C4-2B (cell line): ENCODE measurements around the gene ESYT2.

Source experiments
- H3K27ac ChIP-seq: fragments of 450-650 bp; 2 replicates; pipeline ENCODE4 v1.5.1; 2017
- ZFX ChIP-seq: fragments of 450-650 bp; IDR thresholded peaks from 2 replicates; pipeline ENCODE4 v1.6.1; 2017
- TF ChIP-seq, protein P1 (sequence below): fragments of 450-650 bp; conservative IDR thresholded peaks from 2 replicates; pipeline ENCODE4 v1.5.1; 2017; ENCODE audit warnings: mild to moderate bottlenecking

Gene ESYT2

DNA sequence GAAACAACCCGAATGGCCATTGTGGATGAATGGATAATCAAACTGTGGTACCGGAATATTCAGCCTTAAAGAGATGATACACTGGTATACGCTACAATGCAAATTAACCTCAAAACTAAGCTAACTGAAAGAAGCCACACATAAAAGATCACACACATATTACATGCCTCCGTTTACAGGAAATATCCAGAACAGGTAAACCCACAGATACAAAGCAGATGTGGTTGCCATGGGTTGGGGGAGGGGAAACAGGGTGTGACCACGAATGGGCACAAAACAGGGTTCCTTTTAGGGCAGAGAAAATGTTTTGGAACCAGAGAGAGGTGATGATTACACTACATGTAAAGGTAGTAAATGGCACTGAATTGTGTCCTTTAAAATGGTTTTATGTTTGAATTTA, 16.6 kb downstream of the ESYT2 start:
- no peak overlapping the region for H3K27ac ChIP-seq

GRCh38 chr7:158811894-158812293, 17.4 kb downstream of the ESYT2 start:
- TF ChIP-seq, protein P1, sequence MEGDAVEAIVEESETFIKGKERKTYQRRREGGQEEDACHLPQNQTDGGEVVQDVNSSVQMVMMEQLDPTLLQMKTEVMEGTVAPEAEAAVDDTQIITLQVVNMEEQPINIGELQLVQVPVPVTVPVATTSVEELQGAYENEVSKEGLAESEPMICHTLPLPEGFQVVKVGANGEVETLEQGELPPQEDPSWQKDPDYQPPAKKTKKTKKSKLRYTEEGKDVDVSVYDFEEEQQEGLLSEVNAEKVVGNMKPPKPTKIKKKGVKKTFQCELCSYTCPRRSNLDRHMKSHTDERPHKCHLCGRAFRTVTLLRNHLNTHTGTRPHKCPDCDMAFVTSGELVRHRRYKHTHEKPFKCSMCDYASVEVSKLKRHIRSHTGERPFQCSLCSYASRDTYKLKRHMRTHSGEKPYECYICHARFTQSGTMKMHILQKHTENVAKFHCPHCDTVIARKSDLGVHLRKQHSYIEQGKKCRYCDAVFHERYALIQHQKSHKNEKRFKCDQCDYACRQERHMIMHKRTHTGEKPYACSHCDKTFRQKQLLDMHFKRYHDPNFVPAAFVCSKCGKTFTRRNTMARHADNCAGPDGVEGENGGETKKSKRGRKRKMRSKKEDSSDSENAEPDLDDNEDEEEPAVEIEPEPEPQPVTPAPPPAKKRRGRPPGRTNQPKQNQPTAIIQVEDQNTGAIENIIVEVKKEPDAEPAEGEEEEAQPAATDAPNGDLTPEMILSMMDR, result no peak
- TF ChIP-seq ZFX, result no peak
- no peak overlapping the region for H3K27ac ChIP-seq

More for the DNA sequence above, 16.6 kb downstream of the ESYT2 start:
- no peak for TF ChIP-seq ZFX
- TF ChIP-seq, protein P1, result no peak

- no peak overlapping the region for H3K27ac ChIP-seq
- TF ChIP-seq, protein P1, result no peak
- TF ChIP-seq ZFX, result no peak
Measured at GRCh38 chr7:158811461-158811860, 17.8 kb downstream of the ESYT2 start.

- TF ChIP-seq, protein P1, result no peak
- no peak for TF ChIP-seq ZFX
- H3K27ac ChIP-seq, result no peak overlapping the region
Measured at GRCh38 chr7:158810846-158811245, 18.5 kb downstream of the ESYT2 start.

GRCh38 chr7:158809596-158809995, 19.7 kb downstream of the ESYT2 start:
- no peak for TF ChIP-seq ZFX
- TF ChIP-seq, protein P1, result no peak

GRCh38 chr7:158808126-158808525, 21.2 kb downstream of the ESYT2 start:
- TF ChIP-seq ZFX, result no peak
- TF ChIP-seq, protein P1, result no peak
- H3K27ac ChIP-seq, result no peak overlapping the region

More at GRCh38 chr7:158809596-158809995, 19.7 kb downstream of the ESYT2 start:
- no peak overlapping the region for H3K27ac ChIP-seq

GRCh38 chr7:158805937-158806336, 23.4 kb downstream of the ESYT2 start:
- TF ChIP-seq, protein P1, result no peak
- TF ChIP-seq ZFX, result no peak
- no peak overlapping the region for H3K27ac ChIP-seq
